ENCODE results near the gene PNCK.
A peak's percentile ranks its signal among the peaks of the same experiment; 100 is the strongest.

Gene PNCK

DNA sequence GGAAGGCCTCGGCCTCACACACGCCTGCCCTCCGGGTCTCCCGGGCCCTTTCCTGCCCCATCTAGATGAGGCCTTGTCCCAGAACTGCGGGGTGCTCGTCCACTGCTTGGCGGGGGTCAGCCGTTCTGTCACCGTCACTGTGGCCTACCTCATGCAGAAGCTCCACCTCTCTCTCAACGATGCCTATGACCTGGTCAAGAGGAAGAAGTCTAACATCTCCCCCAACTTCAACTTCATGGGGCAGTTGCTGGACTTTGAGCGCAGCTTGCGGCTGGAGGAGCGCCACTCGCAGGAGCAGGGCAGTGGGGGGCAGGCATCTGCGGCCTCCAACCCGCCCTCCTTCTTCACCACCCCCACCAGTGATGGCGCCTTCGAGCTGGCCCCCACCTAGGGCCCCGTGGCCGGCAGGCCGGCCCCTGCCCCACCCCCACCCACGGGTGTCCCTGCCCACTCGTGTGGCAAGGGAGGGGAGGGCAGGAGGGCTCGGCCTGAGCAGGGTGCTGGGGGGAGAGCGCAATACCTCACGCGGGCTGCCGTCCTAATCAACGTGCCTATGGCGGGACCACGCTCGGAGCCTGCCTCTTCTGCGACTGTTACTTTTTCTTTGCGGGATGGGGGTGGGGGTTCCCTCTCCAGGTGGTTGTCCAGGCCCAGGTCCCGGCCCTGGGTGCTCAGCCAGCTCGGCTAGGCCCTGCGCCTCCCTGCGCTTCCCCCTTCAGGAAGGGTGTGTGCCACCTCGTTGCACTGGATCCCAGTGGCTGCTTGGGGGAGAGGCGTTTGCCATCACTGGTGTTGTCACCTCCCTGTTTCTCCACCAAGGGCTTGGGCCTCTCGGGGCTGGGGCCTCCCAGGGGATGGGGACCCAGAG lies 23.5 kb downstream of the PNCK start:
- no peak for DNase-seq (ENCODE audit: low read depth)
- TF ChIP-seq, protein P1, sequence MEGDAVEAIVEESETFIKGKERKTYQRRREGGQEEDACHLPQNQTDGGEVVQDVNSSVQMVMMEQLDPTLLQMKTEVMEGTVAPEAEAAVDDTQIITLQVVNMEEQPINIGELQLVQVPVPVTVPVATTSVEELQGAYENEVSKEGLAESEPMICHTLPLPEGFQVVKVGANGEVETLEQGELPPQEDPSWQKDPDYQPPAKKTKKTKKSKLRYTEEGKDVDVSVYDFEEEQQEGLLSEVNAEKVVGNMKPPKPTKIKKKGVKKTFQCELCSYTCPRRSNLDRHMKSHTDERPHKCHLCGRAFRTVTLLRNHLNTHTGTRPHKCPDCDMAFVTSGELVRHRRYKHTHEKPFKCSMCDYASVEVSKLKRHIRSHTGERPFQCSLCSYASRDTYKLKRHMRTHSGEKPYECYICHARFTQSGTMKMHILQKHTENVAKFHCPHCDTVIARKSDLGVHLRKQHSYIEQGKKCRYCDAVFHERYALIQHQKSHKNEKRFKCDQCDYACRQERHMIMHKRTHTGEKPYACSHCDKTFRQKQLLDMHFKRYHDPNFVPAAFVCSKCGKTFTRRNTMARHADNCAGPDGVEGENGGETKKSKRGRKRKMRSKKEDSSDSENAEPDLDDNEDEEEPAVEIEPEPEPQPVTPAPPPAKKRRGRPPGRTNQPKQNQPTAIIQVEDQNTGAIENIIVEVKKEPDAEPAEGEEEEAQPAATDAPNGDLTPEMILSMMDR (IDR thresholded peaks at IDR 0.05; ENCODE audit: low read length, missing control alignments): no peak
- no peak overlapping the region for H3K4me3 ChIP-seq (replicated peaks; ENCODE audit: low read depth, low read length)

DNA sequence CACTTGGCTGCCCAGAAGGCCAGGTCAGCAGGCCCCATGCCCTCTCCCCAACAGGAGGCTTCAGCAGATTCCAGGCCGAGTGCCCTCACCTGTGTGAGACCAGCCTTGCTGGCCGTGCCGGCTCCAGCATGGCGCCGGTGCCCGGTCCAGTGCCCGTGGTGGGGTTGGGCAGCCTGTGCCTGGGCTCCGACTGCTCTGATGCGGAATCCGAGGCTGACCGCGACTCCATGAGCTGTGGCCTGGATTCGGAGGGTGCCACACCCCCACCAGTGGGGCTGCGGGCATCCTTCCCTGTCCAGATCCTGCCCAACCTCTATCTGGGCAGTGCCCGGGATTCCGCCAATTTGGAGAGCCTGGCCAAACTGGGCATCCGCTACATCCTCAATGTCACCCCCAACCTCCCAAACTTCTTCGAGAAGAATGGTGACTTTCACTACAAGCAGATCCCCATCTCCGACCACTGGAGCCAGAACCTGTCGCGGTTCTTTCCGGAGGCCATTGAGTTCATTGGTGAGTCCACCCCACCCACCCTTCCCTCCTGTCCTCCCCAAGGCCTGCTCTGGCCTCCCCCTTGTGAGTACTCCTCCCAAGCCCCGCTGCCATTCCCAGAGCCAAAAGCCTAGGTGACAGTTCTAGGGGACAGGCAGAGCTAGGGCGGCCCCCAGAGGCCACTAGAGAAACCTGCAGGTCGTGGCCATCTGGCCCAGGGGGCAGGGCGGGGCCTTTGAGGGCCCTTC lies 24.3 kb downstream of the PNCK start:
- DNase-seq (ENCODE audit: low read depth): no peak
- TF ChIP-seq, protein P1 (IDR thresholded peaks at IDR 0.05; ENCODE audit: low read length, missing control alignments): no peak
- H3K4me3 ChIP-seq (replicated peaks; ENCODE audit: low read depth, low read length): no peak overlapping the region

DNA sequence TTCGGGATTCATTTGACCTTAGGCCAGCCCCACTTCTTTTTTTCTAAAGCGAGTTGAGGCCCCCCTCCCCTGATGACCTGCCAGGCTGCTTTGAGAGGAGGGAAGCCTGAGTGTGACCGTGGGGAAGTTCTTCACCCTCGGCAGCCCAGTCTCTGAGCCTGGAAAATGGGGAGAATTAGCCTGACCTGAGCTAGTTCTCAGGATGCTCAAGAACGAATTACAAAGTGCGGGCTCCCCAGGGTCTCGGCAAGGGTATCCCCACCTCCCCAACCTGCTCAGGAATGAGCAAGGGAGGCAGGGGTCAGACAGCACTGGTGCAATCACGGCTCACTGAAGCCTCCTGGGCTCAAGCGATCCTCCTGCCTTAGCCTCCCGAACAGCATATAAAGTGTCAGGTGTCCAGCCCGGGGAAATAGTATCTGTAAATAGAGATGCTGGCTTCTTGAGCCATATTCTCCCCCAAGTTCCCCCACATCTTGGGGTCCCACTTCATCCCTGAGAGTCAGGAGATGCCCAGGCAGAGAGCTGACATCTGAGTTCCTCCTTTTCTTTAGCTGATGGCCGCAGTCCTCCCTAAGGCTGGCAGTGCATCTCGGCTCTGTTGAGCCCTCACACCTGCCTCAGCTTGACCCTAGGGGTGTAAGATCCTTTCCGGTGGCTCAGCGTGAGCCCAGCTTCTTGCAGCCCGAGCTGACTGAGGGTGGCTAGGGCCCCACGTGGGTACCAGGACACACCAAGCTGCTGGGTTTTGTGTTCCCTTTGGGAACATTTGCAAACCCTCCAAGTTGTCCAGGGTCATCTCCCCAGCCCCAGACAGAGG lies 25.0 kb downstream of the PNCK start:
- TF ChIP-seq, protein P1 (IDR thresholded peaks at IDR 0.05; ENCODE audit: low read length, missing control alignments): no peak
- DNase-seq (ENCODE audit: low read depth): no peak
- H3K4me3 ChIP-seq (replicated peaks; ENCODE audit: low read depth, low read length): no peak overlapping the region

DNA sequence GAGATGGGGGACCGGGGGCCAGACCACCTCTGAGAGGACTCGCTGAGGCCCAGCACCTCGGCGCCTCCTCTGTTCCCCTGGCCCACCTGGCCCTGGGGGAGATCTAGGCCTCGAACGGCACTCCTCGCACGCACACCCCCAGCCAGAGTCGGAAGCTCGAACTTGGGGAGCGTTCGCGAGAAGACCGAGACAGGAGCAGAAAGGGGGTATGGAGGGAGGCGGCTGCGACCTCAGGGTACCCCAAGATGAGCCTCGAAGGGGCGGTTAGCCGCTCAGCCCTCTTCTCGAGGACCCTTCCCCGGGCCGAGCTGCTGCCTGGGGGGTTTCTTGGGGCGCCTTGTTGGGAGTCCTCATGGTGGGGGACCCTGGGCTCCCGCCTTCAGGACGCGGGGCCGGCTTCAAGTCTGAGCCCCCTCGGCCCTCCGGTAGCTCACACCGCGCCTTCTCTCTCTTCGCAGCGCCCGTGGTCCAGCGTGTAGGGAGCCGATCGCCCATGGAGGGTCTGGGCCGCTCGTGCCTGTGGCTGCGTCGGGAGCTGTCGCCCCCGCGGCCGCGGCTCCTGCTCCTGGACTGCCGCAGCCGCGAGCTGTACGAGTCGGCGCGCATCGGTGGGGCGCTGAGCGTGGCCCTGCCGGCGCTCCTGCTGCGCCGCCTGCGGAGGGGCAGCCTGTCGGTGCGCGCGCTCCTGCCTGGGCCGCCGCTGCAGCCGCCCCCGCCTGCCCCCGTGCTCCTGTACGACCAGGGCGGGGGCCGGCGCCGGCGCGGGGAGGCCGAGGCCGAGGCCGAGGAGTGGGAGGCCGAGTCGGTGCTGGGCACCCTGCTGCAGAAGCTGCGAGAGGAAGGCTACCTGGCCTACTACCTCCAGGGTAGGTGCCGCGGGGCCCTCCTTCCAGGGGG lies 25.9 kb downstream of the PNCK start:
- TF ChIP-seq, protein P1 (IDR thresholded peaks at IDR 0.05; ENCODE audit: low read length, missing control alignments): no peak
- DNase-seq (ENCODE audit: low read depth): no peak
- H3K4me3 ChIP-seq (replicated peaks; ENCODE audit: low read depth, low read length): no peak overlapping the region

DNA sequence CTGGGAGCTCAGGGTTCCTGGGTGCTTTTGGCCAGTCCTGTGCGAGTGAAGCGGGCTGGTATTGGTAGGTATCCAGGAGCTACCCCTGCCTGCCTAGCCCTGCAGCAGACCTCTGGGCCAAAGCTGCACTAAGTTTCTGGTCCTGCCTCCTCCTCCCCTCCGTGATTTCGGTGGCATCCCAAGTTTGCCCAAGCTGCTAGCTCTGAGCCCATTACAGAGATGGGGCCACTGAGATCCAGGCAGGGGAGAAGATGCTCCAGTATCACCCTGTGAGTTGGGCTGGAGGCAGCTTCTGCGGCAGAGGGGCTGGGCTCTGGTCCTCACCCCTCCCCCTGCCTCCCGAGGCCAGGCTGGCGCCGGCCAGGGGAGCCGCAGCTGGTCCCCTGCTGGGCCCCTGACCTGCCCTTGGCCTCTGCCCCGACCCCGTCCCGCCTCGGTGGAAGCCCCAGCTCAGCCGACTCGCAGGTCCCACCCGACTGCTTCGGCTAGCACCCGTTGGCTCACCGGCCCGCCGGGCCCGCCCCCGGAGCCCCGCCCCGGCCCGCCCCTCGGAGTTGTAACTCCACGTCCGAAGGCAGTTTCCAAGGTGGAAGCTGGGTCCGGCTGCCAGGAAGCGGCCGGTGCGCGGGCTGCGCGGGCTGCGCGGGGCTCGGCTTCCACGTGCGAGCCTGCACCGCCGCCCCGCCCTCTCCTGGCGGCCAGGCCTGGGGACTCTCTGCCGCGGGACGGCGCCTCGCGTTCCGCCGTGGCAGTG lies 26.8 kb downstream of the PNCK start, which contains the start of gene DUSP9:
Gene DUSP9, plus strand, starts transcription at position 584 of the 754 bp plus-strand sequence. CDS start 751 bp downstream, outside the sequence.
- TF ChIP-seq, protein P1 (IDR thresholded peaks at IDR 0.05; ENCODE audit: low read length, missing control alignments): no peak
- peak; percentile 16 for DNase-seq (ENCODE audit: low read depth)
- H3K4me3 ChIP-seq (replicated peaks; ENCODE audit: low read depth, low read length): no peak within 1 kb of the TSS

All from fibroblast of pulmonary artery (primary cell).